Measurements from ENCODE around the gene CD164.

DNA sequence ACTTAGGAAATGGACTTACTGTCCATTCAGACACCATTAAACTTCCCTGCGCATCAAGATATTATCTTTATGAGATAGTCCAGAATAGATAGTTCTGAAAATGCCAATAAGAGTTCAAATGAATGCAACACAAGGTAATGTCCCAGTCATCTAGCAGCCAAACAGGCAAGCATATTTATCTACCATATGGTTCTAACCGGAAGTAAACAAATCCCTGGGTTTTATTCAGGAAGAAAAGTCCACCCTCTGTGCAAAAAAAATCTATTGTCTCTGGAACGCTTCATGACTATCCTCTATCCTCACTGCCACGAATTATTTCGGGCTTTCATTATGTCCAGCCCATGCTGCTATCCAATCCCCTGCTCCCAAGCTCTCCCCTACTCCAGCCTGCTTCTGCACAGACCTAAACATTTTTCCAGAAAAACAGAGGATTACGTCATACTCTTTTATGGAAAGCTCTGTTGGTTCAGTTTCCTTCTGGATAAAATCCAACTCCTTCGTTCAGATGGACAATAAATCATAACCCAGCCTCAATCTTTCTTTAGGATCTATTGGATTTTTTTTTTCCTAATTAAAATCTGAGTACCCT lies 46.7 kb upstream of the CD164 start:
- TF ChIP-seq, protein P1, sequence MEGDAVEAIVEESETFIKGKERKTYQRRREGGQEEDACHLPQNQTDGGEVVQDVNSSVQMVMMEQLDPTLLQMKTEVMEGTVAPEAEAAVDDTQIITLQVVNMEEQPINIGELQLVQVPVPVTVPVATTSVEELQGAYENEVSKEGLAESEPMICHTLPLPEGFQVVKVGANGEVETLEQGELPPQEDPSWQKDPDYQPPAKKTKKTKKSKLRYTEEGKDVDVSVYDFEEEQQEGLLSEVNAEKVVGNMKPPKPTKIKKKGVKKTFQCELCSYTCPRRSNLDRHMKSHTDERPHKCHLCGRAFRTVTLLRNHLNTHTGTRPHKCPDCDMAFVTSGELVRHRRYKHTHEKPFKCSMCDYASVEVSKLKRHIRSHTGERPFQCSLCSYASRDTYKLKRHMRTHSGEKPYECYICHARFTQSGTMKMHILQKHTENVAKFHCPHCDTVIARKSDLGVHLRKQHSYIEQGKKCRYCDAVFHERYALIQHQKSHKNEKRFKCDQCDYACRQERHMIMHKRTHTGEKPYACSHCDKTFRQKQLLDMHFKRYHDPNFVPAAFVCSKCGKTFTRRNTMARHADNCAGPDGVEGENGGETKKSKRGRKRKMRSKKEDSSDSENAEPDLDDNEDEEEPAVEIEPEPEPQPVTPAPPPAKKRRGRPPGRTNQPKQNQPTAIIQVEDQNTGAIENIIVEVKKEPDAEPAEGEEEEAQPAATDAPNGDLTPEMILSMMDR (IDR thresholded peaks at IDR 0.05) = no peak
- TF ChIP-seq ZFX (IDR thresholded peaks at IDR 0.05; ENCODE audit: borderline replicate concordance) = no peak

Measured in 22Rv1 (cell line).